IMR-90 (cell line): Measurements from ENCODE around the gene RAD51D. TPM values are rescaled to one million over a fixed set of nuclear protein-coding genes. Genes with fewer than 3 reads are reported as not detected.

Experiments used
- ATAC-seq: fragments of 200-7000 bp; cut with Tn5 transposase; 2 replicates; pipeline ENCODE4 v1.9.1; 2020; ENCODE audit warnings: low read depth, mild to moderate bottlenecking, moderate library complexity
- BruUV-seq: library from RNA; stranded (reverse); fragments of 400-500 nt; replicated peaks from 2 replicates; lab custom pipeline; 2021; lab: Mats Ljungman, UMichigan
- CTCF ChIA-PET: fragments of 300-600 bp; formaldehyde crosslinking; extraction: SDS; loops from one replicate; lab custom pipeline; 2021; ENCODE audit warnings: antibody characterized with exemption; lab: Yijun Ruan, JAX
- POLR2A ChIA-PET: fragments of 300-600 bp; sonication (Branson Sonifier 250); formaldehyde crosslinking; loops from one replicate; lab custom pipeline; 2022; ENCODE audit warnings: antibody characterized with exemption; ENCODE audit not compliant: unreplicated experiment; lab: Charles Lee
- DNase-seq: peaks from one replicate; pipeline ENCODE4 v3.0.0; 2013
- H2AFZ ChIP-seq: replicated peaks from 2 replicates; pipeline ENCODE3; 2013; ENCODE audit warnings: low read length, mild to moderate bottlenecking; ENCODE audit not compliant: poor library complexity
- H2AK5ac ChIP-seq: 2 replicates; pipeline ENCODE4 v1.6.1; 2013; ENCODE audit warnings: low read depth, low read length, inconsistent platforms
- H2AK9ac ChIP-seq: replicated peaks from 2 replicates; pipeline ENCODE3; 2013; ENCODE audit warnings: mild to moderate bottlenecking, low read depth, low read length, moderate library complexity; ENCODE audit not compliant: poor library complexity
- H2BK120ac ChIP-seq: 2 replicates; pipeline ENCODE4 v1.6.1; 2013; ENCODE audit warnings: low read depth, low read length, inconsistent platforms
- H2BK15ac ChIP-seq: 3 replicates; pipeline ENCODE4 v1.6.1; 2013; ENCODE audit warnings: low read depth, low read length, inconsistent platforms
- H2BK20ac ChIP-seq: 2 replicates; pipeline ENCODE4 v1.6.1; 2013; ENCODE audit warnings: low read depth, mild to moderate bottlenecking, inconsistent platforms, low read length, moderate library complexity
- H2BK5ac ChIP-seq: 2 replicates; pipeline ENCODE4 v1.6.1; 2013; ENCODE audit warnings: mild to moderate bottlenecking, low read depth, low read length, inconsistent platforms; ENCODE audit not compliant: poor library complexity, severe bottlenecking
- H3K14ac ChIP-seq: replicated peaks from 2 replicates; pipeline ENCODE4 v1.6.1; 2013; ENCODE audit warnings: low read depth, low read length, inconsistent platforms
- H3K18ac ChIP-seq: 2 replicates; pipeline ENCODE4 v1.6.1; 2013; ENCODE audit warnings: low read depth, low read length, control low read depth
- H3K23ac ChIP-seq: 2 replicates; pipeline ENCODE4 v1.6.1; 2013; ENCODE audit warnings: low read depth, low read length, inconsistent platforms
- H3K27ac ChIP-seq: 2 replicates; pipeline ENCODE4 v1.5.1; 2013; ENCODE audit warnings: mild to moderate bottlenecking, control low read depth, low read length; ENCODE audit not compliant: insufficient read depth
- H3K27me3 ChIP-seq: 2 replicates; pipeline ENCODE4 v1.6.1; 2013; ENCODE audit warnings: low read length; ENCODE audit not compliant: control insufficient read depth, insufficient read depth
- H3K36me3 ChIP-seq: 2 replicates; pipeline ENCODE4 v1.6.1; 2013; ENCODE audit warnings: low read length, mixed read lengths; ENCODE audit not compliant: control insufficient read depth, insufficient read depth
- H3K4ac ChIP-seq: 2 replicates; pipeline ENCODE4 v1.6.1; 2013; ENCODE audit warnings: low read depth, low read length, inconsistent platforms
- H3K4me1 ChIP-seq: 2 replicates; pipeline ENCODE4 v1.6.1; 2013; ENCODE audit warnings: low read length, mixed read lengths; ENCODE audit not compliant: control insufficient read depth, insufficient read depth
- H3K4me2 ChIP-seq: 2 replicates; pipeline ENCODE4 v1.6.1; 2013; ENCODE audit warnings: low read depth, mild to moderate bottlenecking, control low read depth, low read length, moderate library complexity
- H3K4me3 ChIP-seq: 2 replicates; pipeline ENCODE4 v1.5.1; 2013; ENCODE audit warnings: low read depth, mild to moderate bottlenecking, control low read depth, low read length, moderate library complexity; ENCODE audit not compliant: insufficient read depth
- H3K56ac ChIP-seq: 2 replicates; pipeline ENCODE4 v1.6.1; 2013; ENCODE audit warnings: low read length, inconsistent platforms; ENCODE audit not compliant: insufficient read depth; ENCODE audit errors: extremely low read depth
- H3K79me1 ChIP-seq, 2 experiments: 2 replicates each; pipeline ENCODE4 v1.6.1; 2013; ENCODE audit warnings: low read length in 2 of 2, inconsistent platforms in 1 of 2, low read depth in 1 of 2
- H3K9ac ChIP-seq: 2 replicates; pipeline ENCODE4 v1.6.1; 2013; ENCODE audit warnings: low read depth, low read length, control low read depth
- H3K9me1 ChIP-seq: 2 replicates; pipeline ENCODE4 v1.6.1; 2013; ENCODE audit warnings: low read length, inconsistent platforms; ENCODE audit not compliant: insufficient read depth
- H3K9me3 ChIP-seq: 2 replicates; pipeline ENCODE4 v1.6.1; 2013; ENCODE audit warnings: low read length; ENCODE audit not compliant: control insufficient read depth, insufficient read depth
- H4K20me1 ChIP-seq: 2 replicates; pipeline ENCODE4 v1.6.1; 2013; ENCODE audit warnings: low read length, inconsistent platforms; ENCODE audit not compliant: insufficient read depth
- H4K5ac ChIP-seq: 2 replicates; pipeline ENCODE4 v1.6.1; 2013; ENCODE audit warnings: mild to moderate bottlenecking, low read depth, low read length, control low read depth
- H4K8ac ChIP-seq, 2 experiments: 2 replicates each; pipeline ENCODE4 v1.6.1; 2013; ENCODE audit warnings: low read depth in 2 of 2, low read length in 2 of 2, control low read depth in 1 of 2, inconsistent platforms in 1 of 2
- H4K91ac ChIP-seq: 2 replicates; pipeline ENCODE4 v1.6.1; 2013; ENCODE audit warnings: low read depth, low read length, inconsistent platforms; ENCODE audit not compliant: insufficient read depth
- CHD1 ChIP-seq: IDR thresholded peaks from 2 replicates; pipeline ENCODE4 v1.6.1; 2012; ENCODE audit warnings: low read depth, low read length, improper control_type of control experiment
- CTCF ChIP-seq: conservative IDR thresholded peaks from 2 replicates; pipeline ENCODE4 v1.5.1; 2012; ENCODE audit warnings: mild to moderate bottlenecking, low read depth, low read length, improper control_type of control experiment
- MAZ ChIP-seq: IDR thresholded peaks from 2 replicates; pipeline ENCODE4 v1.6.1; 2012; ENCODE audit warnings: low read depth, mild to moderate bottlenecking, low read length, improper control_type of control experiment, moderate library complexity, borderline replicate concordance
- SMC3 ChIP-seq: fragments of 150-350 bp; IDR thresholded peaks from 2 replicates; pipeline ENCODE4 v1.6.1; 2016; ENCODE audit warnings: low read depth, mild to moderate bottlenecking, antibody characterized with exemption, low read length, moderate library complexity
- WGBS, 2 experiments: methylation state at CpG; one replicate each; pipeline versions ENCODE4 v1.1.5 to v1.1.7; 2013; ENCODE audit warnings: missing lambda C conversion rate in 2 of 2; ENCODE audit not compliant: insufficient read length in 1 of 2; ENCODE audit errors: extremely low coverage in 2 of 2; 5-methylcytosine and 5-hydroxymethylcytosine counted together
- dilution Hi-C: fragments of 300-500 bp; cut with HindIII; formaldehyde crosslinking; loops from one replicate; pipeline ENCODE4 v1.14.3; 2018; ENCODE audit warnings: low sequenced_read_pairs; ENCODE audit not compliant: unreplicated experiment
- in situ Hi-C: fragments of 300-500 bp; cut with MboI; formaldehyde crosslinking; loops from 3 replicates; pipeline ENCODE4 v1.14.3; 2019; ENCODE audit warnings: low sequenced_read_pairs, inconsistent platforms, mixed read lengths
- intact Hi-C: fragments of 100-400 bp; cut with micrococcal nuclease; formaldehyde crosslinking; loops from 2 replicates; pipeline ENCODE4 v1.10.0; 2022
- polyA plus RNA-seq, 3 experiments: library from polyadenylated mRNA; depleted of rRNA; stranded (reverse); fragments of >200 nt; gene quantifications; 2 replicates each; pipeline ENCODE4 v1.2.3, GENCODE V29; 2012; ENCODE audit warnings: low replicate concordance in 1 of 3
- total RNA-seq: library from RNA; depleted of rRNA; stranded (reverse); fragments of >200 nt; gene quantifications from 2 replicates; pipeline ENCODE4 v1.2.3, GENCODE V29; 2012

Gene RAD51D
- total and polyA plus RNA-seq, 2 of the 4 experiments (the other 2 are of a cell fraction): 10.8 to 12.7 TPM

GRCh38 chr17:35129973-35130351 lies 10.3 kb upstream of the RAD51D start:
- ATAC-seq: no peak
- CTCF ChIA-PET: interaction anchor here (0.9 kb wide), 1 partner anchor 11 kb away, joined by 4 read pairs; no protein-coding TSS in a partner anchor
- in situ Hi-C loops: loop anchor here (10.0 kb wide), 2 partner anchors 585 to 705 kb away; no protein-coding TSS in a partner anchor

More at GRCh38 chr17:35129973-35130351, 10.3 kb upstream of the RAD51D start:
- H2BK15ac ChIP-seq: no peak overlapping the region
- H4K5ac ChIP-seq: peak overlapping the region; percentile 11; the same call in 1 of the 2 replicates
- peak overlapping the region; percentile 26; the same call in 1 of the 2 replicates for H3K18ac ChIP-seq
- POLR2A ChIA-PET: no interaction called here
- peak; percentile 40 for DNase-seq
- H2AFZ ChIP-seq: no peak overlapping the region
- no peak for TF ChIP-seq CTCF
- TF ChIP-seq CHD1: no peak
- TF ChIP-seq MAZ: no peak
- no peak for TF ChIP-seq SMC3
- H3K14ac ChIP-seq: no peak overlapping the region
- H2BK20ac ChIP-seq: no peak overlapping the region
- no peaks in the 10 kb centered on the region for H3K79me1 ChIP-seq
- no peaks in the 10 kb centered on the region; the same call in 1 of the 2 replicates for H4K20me1 ChIP-seq
- H3K4me2 ChIP-seq: no peak overlapping the region; the same call in 1 of the 2 replicates
- H3K9me3 ChIP-seq: no peaks in the 10 kb centered on the region
- no peak overlapping the region for H3K56ac ChIP-seq
- H2AK5ac ChIP-seq: no peak overlapping the region
- H3K4ac ChIP-seq: no peak overlapping the region
- H2BK5ac ChIP-seq: no peak overlapping the region
- WGBS, 2 experiments: 100% methylated on average over 4 of the region's 5 CpGs; no CpG with 5 or more reads in 1 of the 2 experiments
- no TSS peak for BruUV-seq
- no peak overlapping the region; a peak in 1 of 4 replicates for H4K8ac ChIP-seq
- H2BK120ac ChIP-seq: no peak overlapping the region
- H3K23ac ChIP-seq: no peak overlapping the region
- H3K4me1 ChIP-seq: peaks cover 36% of the 10 kb centered on the region
- H4K91ac ChIP-seq: no peak overlapping the region
- H3K36me3 ChIP-seq: peaks cover 39% of the 10 kb centered on the region
- no peaks in the 10 kb centered on the region for H3K27me3 ChIP-seq
- H3K4me3 ChIP-seq: no peak overlapping the region
- H3K27ac ChIP-seq: peak overlapping the region; percentile 63; the same call in 1 of the 2 replicates
- H3K9ac ChIP-seq: no peak overlapping the region
- no peak overlapping the region for H2AK9ac ChIP-seq
- peaks cover 17% of the 10 kb centered on the region for H3K9me1 ChIP-seq
- intact Hi-C loops: no loop called here
- dilution Hi-C loops: no loop called here
